ENCODE measurements around the gene MRGPRE.

DNA sequence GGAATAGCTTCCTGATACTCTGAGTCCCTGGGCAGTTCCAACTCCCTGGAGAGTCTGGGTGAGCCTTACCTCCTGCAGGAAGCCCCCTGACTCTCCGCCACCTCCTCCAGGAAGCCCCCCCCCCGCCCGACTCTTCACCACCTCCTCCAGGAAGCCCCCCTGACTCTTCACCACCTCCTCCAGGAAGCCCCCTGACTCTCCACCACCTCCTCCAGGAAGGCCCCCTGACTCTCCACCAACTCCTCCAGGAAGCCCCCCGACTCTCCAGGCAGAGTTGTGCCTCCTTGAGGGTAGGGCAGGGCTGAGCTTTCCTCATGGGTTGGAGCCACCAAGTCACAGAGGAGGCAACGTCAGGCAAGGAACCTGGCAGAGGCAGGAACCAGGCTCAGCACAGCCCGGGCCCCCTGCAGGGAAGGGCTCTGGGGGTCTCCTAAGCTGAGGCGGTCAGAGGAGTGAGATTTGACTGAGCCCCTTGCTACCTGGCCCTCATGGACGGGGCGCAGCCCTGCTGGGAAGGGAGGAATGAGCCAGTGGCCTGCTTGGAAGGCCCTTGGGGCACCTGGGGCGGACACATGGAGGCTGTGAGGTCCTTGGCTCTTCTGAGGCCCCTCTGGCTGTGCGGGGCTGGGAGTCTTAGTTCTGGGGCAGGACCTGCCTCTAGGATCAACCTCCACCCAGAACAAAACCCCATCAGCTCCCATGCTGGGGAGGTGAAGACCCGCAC is 31.7 kb downstream of the MRGPRE start:
- TF ChIP-seq CTCF (IDR thresholded peaks at IDR 0.05) (no peak), POLR2A (IDR thresholded peaks at IDR 0.05) (no peak)

Measured in esophagus squamous epithelium (tissue), 4 donors.